Activated CD8-positive, alpha-beta memory T cell treated with anti-CD3 and anti-CD28 coated beads for 4 hours (primary cell): ENCODE data around the gene INHBB.
"Not testable (repeated sequence)": the region's sequence is repeated elsewhere in the genome, so short reads cannot be mapped to it uniquely, and the experiment has no call there.

Source experiments
- DNase-seq, 2 donors: peaks; one replicate each; pipeline ENCODE4 v3.0.0-alpha.2; 2020; ENCODE audit warnings: low read depth in 2 of 2

The INHBB gene

GRCh38 chr2:120316071-120316470 lies 29.9 kb upstream of the INHBB start:
- no peak for DNase-seq

- DNase-seq, result no peak
Observed at GRCh38 chr2:120316528-120317179, 29.3 kb upstream of the INHBB start.

- no peak for DNase-seq
Observed at GRCh38 chr2:120317180-120317533, 28.8 kb upstream of the INHBB start.

- no peak for DNase-seq
Observed at GRCh38 chr2:120317916-120318315, 28.0 kb upstream of the INHBB start.

GRCh38 chr2:120318626-120319025 lies 27.3 kb upstream of the INHBB start:
- no peak for DNase-seq

- DNase-seq, result no peak
Observed at GRCh38 chr2:120319123-120319522, 26.8 kb upstream of the INHBB start.

GRCh38 chr2:120319686-120320317 lies 26.1 kb upstream of the INHBB start:
- DNase-seq, result no peak

- DNase-seq, result no peak
Observed at GRCh38 chr2:120320318-120320851, 25.6 kb upstream of the INHBB start.

GRCh38 chr2:120320887-120321556 lies 24.9 kb upstream of the INHBB start:
- not testable (repeated sequence) for DNase-seq

GRCh38 chr2:120321721-120322284 lies 24.1 kb upstream of the INHBB start:
- DNase-seq, result no peak

- DNase-seq, result no peak
Observed at GRCh38 chr2:120322329-120322728, 23.6 kb upstream of the INHBB start.

GRCh38 chr2:120323214-120323613 lies 22.7 kb upstream of the INHBB start:
- DNase-seq, result no peak

- DNase-seq, result no peak
Observed at GRCh38 chr2:120323807-120324399, 22.0 kb upstream of the INHBB start.

GRCh38 chr2:120324933-120325332 lies 21.0 kb upstream of the INHBB start:
- no peak for DNase-seq

GRCh38 chr2:120326066-120326465 lies 19.9 kb upstream of the INHBB start:
- DNase-seq, result no peak

- DNase-seq, result no peak
Observed at GRCh38 chr2:120330946-120331822, 14.8 kb upstream of the INHBB start.

- DNase-seq, result no peak
Observed at GRCh38 chr2:120331903-120332302, 14.0 kb upstream of the INHBB start.

- DNase-seq, result no peak
Observed at GRCh38 chr2:120332384-120332783, 13.6 kb upstream of the INHBB start.

GRCh38 chr2:120334068-120334467 lies 11.9 kb upstream of the INHBB start:
- DNase-seq, result no peak

- no peak for DNase-seq
Observed at GRCh38 chr2:120336749-120337148, 9.2 kb upstream of the INHBB start.

- no peak for DNase-seq
Observed at GRCh38 chr2:120338015-120338414, 7.9 kb upstream of the INHBB start.
